HG03565 (cell line): Measurements from ENCODE around the gene CPAMD8.
"Not testable (repeated sequence)": the region's sequence is repeated elsewhere in the genome, so short reads cannot be mapped to it uniquely, and the experiment has no call there.

Experiments used
- ATAC-seq: cut with Tn5 transposase; IDR thresholded peaks from one replicate; pipeline ENCODE4 v1.9.1; 2021; ENCODE audit warnings: mild to moderate bottlenecking, moderate library complexity; ENCODE audit not compliant: unreplicated experiment

Gene CPAMD8

DNA sequence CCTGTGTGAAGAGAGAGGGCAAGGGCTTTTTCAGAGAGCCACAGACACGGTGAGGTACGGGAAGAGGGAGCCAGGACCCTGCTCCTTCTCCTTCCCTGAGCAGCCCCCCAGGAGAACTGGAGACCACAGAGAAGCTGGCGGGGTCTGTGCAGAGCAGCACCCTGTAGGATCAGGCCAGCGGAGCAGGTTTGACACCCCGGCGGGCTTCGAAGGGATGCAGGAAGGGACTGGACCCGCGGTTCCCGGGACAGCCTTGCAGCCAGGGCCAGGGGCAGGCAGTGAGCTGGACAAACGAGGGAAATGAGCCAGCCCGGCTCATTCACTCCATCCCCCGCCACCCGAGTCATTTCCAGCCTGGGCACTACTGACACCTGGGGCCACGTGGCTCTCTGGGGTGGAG lies 22.2 kb downstream of the CPAMD8 start:
- ATAC-seq = no peak

- no peak for ATAC-seq
Observed at GRCh38 chr19:17002455-17002854, 24.2 kb downstream of the CPAMD8 start.

- ATAC-seq = no peak
Observed at GRCh38 chr19:17001603-17002183, 24.9 kb downstream of the CPAMD8 start.

GRCh38 chr19:16998635-16999194 lies 27.9 kb downstream of the CPAMD8 start:
- ATAC-seq = no peak

DNA sequence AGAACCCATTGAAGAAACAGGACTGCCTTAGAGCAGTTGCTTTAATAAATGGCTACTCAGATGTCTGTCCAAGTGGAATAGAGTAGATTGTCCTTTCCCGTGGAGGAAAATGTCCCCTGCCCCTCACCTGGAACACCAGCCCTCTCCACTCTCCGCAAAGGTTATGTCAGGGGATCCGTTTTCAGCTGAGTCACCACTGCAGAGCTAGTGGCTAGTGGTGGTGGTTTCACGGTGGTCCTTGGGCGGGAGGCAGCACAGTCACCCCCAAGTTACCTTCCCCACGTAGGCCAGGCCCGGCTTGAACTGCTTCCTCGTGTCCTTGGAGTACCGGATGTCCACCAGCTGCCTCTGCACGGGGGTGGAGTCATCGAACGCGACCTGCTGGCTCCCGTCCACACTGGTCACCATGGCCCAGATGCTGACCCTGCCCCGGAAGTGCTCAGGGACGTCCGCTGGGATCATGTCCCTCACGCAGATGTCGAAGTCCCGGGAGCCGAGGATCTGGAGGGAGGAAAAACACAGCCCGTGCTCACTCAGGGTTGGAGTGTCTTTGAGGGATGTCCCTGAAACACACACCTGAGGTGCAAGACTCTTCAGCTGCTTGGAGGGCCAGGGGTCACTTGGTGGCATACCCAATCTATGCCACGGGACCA lies 29.6 kb downstream of the CPAMD8 start:
- not testable (repeated sequence) for ATAC-seq

DNA sequence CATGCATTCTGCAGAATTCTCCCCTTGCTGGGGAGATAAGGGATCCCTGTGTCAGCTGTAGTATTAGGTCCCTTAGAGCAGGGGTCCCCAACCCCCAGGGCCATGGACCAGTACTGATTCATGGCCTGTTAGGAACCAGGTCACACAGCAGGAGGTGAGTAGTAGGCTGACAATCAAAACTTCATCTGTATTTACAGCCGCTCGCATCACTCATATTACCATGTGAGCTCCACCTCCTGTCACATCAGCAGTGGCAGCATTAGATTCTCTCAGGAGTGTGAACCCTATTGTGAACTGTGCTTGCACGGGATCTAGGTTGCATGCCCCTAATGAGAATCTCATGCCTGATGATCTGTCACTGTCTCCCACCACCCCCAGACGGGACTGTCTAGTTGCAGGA lies 37.9 kb downstream of the CPAMD8 start:
- no peak for ATAC-seq

DNA sequence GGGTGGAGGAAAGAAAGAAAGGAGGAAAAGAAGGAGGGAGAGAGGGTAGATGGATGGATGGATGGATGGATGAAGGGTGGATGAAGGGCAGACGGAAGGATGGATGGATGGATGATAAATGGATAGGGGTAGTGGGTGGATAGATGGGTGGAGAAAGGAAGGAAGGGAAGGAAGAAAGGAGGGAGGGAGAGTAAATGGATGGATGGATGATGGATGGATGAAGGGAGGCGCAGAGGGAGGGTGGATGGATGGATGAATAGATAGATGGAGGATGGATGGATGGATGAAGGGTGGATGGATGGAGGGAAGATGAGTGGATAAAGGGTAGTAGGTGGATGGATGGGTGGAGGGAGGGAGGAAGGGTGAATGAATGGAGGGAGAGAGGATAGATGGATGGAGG lies 41.2 kb downstream of the CPAMD8 start:
- no peak for ATAC-seq

- ATAC-seq = not testable (repeated sequence)
Observed at GRCh38 chr19:16982586-16982985, 44.0 kb downstream of the CPAMD8 start.

GRCh38 chr19:16978839-16979802 lies 47.5 kb downstream of the CPAMD8 start:
- no peak for ATAC-seq

DNA sequence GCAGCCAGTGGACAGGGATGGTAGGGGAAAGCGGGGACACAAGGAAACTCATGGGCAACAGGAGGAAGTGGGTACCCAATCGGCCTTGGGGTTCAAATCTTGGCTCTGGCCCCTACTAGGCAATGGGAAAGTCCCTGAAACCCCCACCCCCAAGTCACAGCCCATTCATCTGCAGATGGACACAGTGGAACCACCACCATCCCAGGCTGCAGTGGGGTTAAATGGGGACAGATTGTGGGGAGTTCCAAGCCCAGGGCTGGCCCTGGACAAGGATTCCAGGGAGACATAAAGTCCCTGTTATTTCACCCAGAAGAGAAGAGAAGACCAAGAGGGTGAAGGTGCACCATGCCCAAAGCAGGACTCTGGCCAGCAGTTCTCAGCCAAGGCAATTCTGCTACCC lies 48.5 kb downstream of the CPAMD8 start:
- no peak for ATAC-seq

GRCh38 chr19:16977306-16977705 lies 49.3 kb downstream of the CPAMD8 start:
- ATAC-seq = no peak

- no peak for ATAC-seq
Observed at GRCh38 chr19:16976446-16976845, 50.2 kb downstream of the CPAMD8 start.

DNA sequence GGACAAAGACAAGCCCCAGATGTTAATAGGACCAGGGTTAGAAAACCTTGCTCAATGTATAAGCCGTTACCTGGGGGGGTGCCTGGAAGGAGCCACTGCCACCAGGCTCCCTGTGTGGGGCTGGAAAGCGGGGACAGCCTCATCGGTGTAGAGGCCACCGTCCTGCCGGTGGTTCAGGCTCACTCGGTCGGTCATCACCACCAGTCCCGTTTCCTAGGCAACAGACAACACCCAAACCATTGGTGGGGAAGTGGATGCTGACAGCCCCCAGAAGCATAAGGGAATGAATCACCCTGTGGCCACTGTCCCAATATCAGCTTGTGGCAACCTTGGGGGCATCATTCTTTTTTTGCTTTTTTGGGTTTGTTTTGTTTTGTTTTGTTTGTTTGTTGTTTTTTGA lies 55.8 kb downstream of the CPAMD8 start:
- no peak for ATAC-seq

- ATAC-seq = no peak
Observed at GRCh38 chr19:16969135-16969534, 57.5 kb downstream of the CPAMD8 start.

GRCh38 chr19:16960996-16961822 lies 65.4 kb downstream of the CPAMD8 start:
- ATAC-seq = not testable (repeated sequence)

DNA sequence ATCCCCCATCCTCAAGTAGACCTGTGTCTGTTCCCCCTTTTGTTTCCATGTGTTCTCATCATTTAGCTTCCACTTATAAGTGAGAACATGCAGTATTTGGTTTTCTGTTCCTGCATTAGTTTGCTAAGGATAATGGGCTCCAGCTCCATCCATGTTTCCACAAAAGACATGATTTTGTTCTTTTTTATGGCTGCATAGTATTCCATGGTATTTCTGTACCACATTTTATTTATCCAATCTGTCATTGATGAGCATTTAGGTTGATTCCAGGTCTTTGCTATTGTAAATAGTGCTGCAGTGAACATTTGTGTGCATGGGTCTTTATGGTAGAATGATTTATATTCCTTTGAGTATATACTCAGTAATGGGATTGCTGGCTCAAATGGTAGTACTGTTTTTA lies 68.3 kb downstream of the CPAMD8 start:
- not testable (repeated sequence) for ATAC-seq

DNA sequence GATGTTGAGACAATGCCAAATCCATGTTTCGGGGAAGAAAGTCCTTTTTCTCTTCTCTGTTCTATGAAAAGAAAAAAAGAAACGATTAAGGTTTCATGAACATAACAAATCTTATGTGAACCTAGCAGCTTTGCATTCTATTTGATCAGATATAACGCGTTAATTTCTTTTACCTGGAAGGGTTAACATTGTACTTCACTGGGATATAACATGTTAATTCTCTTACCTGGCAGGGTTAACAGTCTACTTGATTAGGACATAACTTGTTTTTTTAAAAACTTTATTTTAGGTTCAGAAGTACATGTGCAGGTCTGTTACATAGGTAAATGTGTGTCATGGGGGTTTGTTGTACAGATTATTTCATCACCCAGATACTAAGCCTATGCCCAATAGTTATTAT lies 68.8 kb downstream of the CPAMD8 start:
- ATAC-seq = no peak

GRCh38 chr19:16957151-16957701 lies 69.4 kb downstream of the CPAMD8 start:
- no peak for ATAC-seq

DNA sequence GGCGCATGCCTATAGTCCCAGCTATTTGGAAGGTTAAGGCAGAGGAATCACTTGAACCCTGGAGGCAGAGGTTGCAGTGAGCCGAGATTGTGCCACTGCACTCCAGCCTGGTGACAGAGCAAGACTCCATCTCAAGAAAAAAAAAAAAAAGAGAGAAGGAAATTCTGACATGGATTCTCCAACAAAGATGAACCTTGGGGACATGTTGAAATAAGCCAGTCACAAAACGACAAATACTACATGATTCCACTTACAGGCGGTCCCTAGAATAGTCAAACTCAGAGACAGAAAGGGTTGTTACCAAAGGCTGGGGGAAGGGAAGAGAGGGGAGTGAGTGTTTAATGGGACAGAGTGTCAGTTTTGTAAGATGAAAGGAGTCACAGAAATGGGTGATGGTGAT lies 71.4 kb downstream of the CPAMD8 start:
- ATAC-seq = no peak

- no peak for ATAC-seq
Observed at GRCh38 chr19:16952046-16952445, 74.6 kb downstream of the CPAMD8 start.
